Stimulated activated CD4-positive, alpha-beta T cell treated with anti-CD3 and anti-CD28 coated beads, Interleukin-15, amount 100 ng/mL, for 1 hour (primary cell): ENCODE results near the gene EXOC3.

ENCODE experiments used
- DNase-seq, 2 donors: peaks; one replicate each; pipeline ENCODE4 v3.0.0-alpha.2; 2020; ENCODE audit warnings: low read depth in 1 of 2, low spot score in 1 of 2

Gene EXOC3

GRCh38 chr5:456351-457194, 13.6 kb downstream of the EXOC3 start:
- DNase-seq, result no peak

- no peak for DNase-seq
Observed at GRCh38 chr5:457195-457961, 14.4 kb downstream of the EXOC3 start.

GRCh38 chr5:458547-459353, 15.8 kb downstream of the EXOC3 start:
- DNase-seq, result peak in 1 of 2 donors; percentile 55

GRCh38 chr5:459562-460272, 16.7 kb downstream of the EXOC3 start:
- DNase-seq, result no peak

GRCh38 chr5:460273-460625, 17.3 kb downstream of the EXOC3 start:
- no peak for DNase-seq

GRCh38 chr5:462051-462481, 19.1 kb downstream of the EXOC3 start:
- no peak for DNase-seq

- no peak for DNase-seq
Observed at GRCh38 chr5:463301-463700, 20.3 kb downstream of the EXOC3 start.

- peak; percentile 49 to 72 for DNase-seq
Observed at GRCh38 chr5:463952-464351, 21.0 kb downstream of the EXOC3 start.

GRCh38 chr5:464446-464842, 21.5 kb downstream of the EXOC3 start:
- no peak for DNase-seq

- no peak for DNase-seq
Observed at GRCh38 chr5:464843-465590, 22.0 kb downstream of the EXOC3 start.

GRCh38 chr5:465591-466403, 22.8 kb downstream of the EXOC3 start:
- no peak for DNase-seq

- no peak for DNase-seq
Observed at GRCh38 chr5:466661-467310, 23.8 kb downstream of the EXOC3 start.

GRCh38 chr5:468401-468800, 25.4 kb downstream of the EXOC3 start:
- no peak for DNase-seq

GRCh38 chr5:469752-470483, 26.9 kb downstream of the EXOC3 start:
- DNase-seq, result no peak

- DNase-seq, result no peak
Observed at GRCh38 chr5:470961-471749, 28.2 kb downstream of the EXOC3 start.

GRCh38 chr5:471750-472058, 28.7 kb downstream of the EXOC3 start:
- DNase-seq, result no peak

GRCh38 chr5:472076-472655, 29.2 kb downstream of the EXOC3 start:
- no peak for DNase-seq
